GM19468 (cell line): ENCODE data around the gene SNAI3.

Experiments used
- ATAC-seq: cut with Tn5 transposase; IDR thresholded peaks from one replicate; pipeline ENCODE4 v1.9.1; 2021; ENCODE audit warnings: mild to moderate bottlenecking, moderate library complexity, moderate number of reproducible peaks; ENCODE audit not compliant: unreplicated experiment; ENCODE audit errors: extremely low read depth

Gene SNAI3

GRCh38 chr16:88686439-88687253 is at the start of gene SNAI3:
Gene SNAI3 (minus strand): TSS chr16:88686507. CDS start chr16:88686406, 101 bp downstream.
- ATAC-seq, result peak; percentile 65

GRCh38 chr16:88736088-88736487 is 49.8 kb upstream of the SNAI3 start:
- no peak for ATAC-seq

- no peak for ATAC-seq
Measured at GRCh38 chr16:88735616-88736015, 49.3 kb upstream of the SNAI3 start.

- ATAC-seq, result no peak
Measured at GRCh38 chr16:88735121-88735520, 48.8 kb upstream of the SNAI3 start.

GRCh38 chr16:88734361-88734728 is 48.0 kb upstream of the SNAI3 start:
- no peak for ATAC-seq

- ATAC-seq, result no peak
Measured at GRCh38 chr16:88733630-88734360, 47.5 kb upstream of the SNAI3 start.

GRCh38 chr16:88732961-88733294 is 46.6 kb upstream of the SNAI3 start:
- no peak for ATAC-seq

GRCh38 chr16:88732172-88732960 is 46.1 kb upstream of the SNAI3 start:
- ATAC-seq, result no peak

- no peak for ATAC-seq
Measured at GRCh38 chr16:88731699-88732098, 45.4 kb upstream of the SNAI3 start.

- no peak for ATAC-seq
Measured at GRCh38 chr16:88730632-88731607, 44.6 kb upstream of the SNAI3 start.

GRCh38 chr16:88727871-88728270 is 41.6 kb upstream of the SNAI3 start:
- ATAC-seq, result no peak

- ATAC-seq, result no peak
Measured at GRCh38 chr16:88726981-88727380, 40.7 kb upstream of the SNAI3 start.

GRCh38 chr16:88726408-88726749 is 40.1 kb upstream of the SNAI3 start:
- ATAC-seq, result no peak

GRCh38 chr16:88725609-88726407 is 39.5 kb upstream of the SNAI3 start:
- ATAC-seq, result no peak

- no peak for ATAC-seq
Measured at GRCh38 chr16:88724855-88725555, 38.7 kb upstream of the SNAI3 start.

GRCh38 chr16:88723911-88724310 is 37.6 kb upstream of the SNAI3 start:
- no peak for ATAC-seq

- no peak for ATAC-seq
Measured at GRCh38 chr16:88723507-88723887, 37.2 kb upstream of the SNAI3 start.

GRCh38 chr16:88722784-88723506 is 36.6 kb upstream of the SNAI3 start:
- no peak for ATAC-seq
